Fibroblast of lung (primary cell): ENCODE measurements around the gene SEC23B. TPM values are rescaled to one million over a fixed set of nuclear protein-coding genes. Genes with fewer than 3 reads are reported as not detected.
"Not testable (repeated sequence)": the region's sequence is repeated elsewhere in the genome, so short reads cannot be mapped to it uniquely, and the experiment has no call there.

ENCODE experiments used
- DNase-seq, 2 donors: peaks; one replicate each; pipeline versions ENCODE4 v3.0.0 to v3.0.0-alpha.2; 2010; ENCODE audit warnings: low read depth in 2 of 2
- H2AFZ ChIP-seq: 2 replicates; pipeline ENCODE4 v1.5.1; 2012; ENCODE audit warnings: low read length, control low read depth, inconsistent platforms
- H3K27ac ChIP-seq: 2 replicates; pipeline ENCODE4 v1.5.1; 2011; ENCODE audit warnings: low read length, control low read depth; ENCODE audit not compliant: insufficient read depth
- H3K27me3 ChIP-seq: 2 replicates; pipeline ENCODE4 v1.5.1; 2011; ENCODE audit warnings: mild to moderate bottlenecking, low read length; ENCODE audit not compliant: control insufficient read depth, insufficient read depth
- H3K36me3 ChIP-seq: 2 replicates; pipeline ENCODE4 v1.5.1; 2011; ENCODE audit warnings: low read length; ENCODE audit not compliant: control insufficient read depth, insufficient read depth
- H3K4me1 ChIP-seq: 2 replicates; pipeline ENCODE4 v1.5.1; 2011; ENCODE audit warnings: low read length; ENCODE audit not compliant: control insufficient read depth, insufficient read depth; ENCODE audit errors: extremely low read depth
- H3K4me2 ChIP-seq: 2 replicates; pipeline ENCODE4 v1.5.1; 2011; ENCODE audit warnings: low read length, control low read depth; ENCODE audit not compliant: insufficient read depth; ENCODE audit errors: extremely low read depth
- H3K4me3 ChIP-seq, 4 experiments: fragments of 200-600 bp in 1 of 4; sonication (generic) in 1 of 4; replicated peaks in 1 of 4; 2 replicates each; pipeline ENCODE4 v1.5.1; 2011 to 2016; ENCODE audit warnings: low read length in 4 of 4, low read depth in 3 of 4, mild to moderate bottlenecking in 3 of 4, control low read depth in 2 of 4, inconsistent platforms in 1 of 4, mixed read lengths in 1 of 4; ENCODE audit not compliant: insufficient read depth in 1 of 4; ENCODE audit errors: control extremely low read depth in 1 of 4
- H3K79me2 ChIP-seq: 2 replicates; pipeline ENCODE4 v1.5.1; 2012; ENCODE audit warnings: mild to moderate bottlenecking, low read length, inconsistent platforms; ENCODE audit not compliant: control insufficient read depth, insufficient read depth
- H3K9ac ChIP-seq: 2 replicates; pipeline ENCODE4 v1.5.1; 2011; ENCODE audit warnings: mild to moderate bottlenecking, low read length, control low read depth; ENCODE audit not compliant: insufficient read depth
- H3K9me3 ChIP-seq: 2 replicates; pipeline ENCODE4 v1.5.1; 2012; ENCODE audit warnings: low read depth, low read length; ENCODE audit not compliant: control insufficient read depth, insufficient read depth
- H4K20me1 ChIP-seq: 2 replicates; pipeline ENCODE4 v1.5.1; 2011; ENCODE audit warnings: low read length; ENCODE audit not compliant: control insufficient read depth, insufficient read depth; ENCODE audit errors: extremely low read depth
- CTCF ChIP-seq, 2 donors: IDR thresholded peaks in 1 of 2; conservative IDR thresholded peaks in 1 of 2; 1 replicate in 1 of 2; 2 replicates in 1 of 2; pipeline ENCODE4 v1.5.1; 2011 to 2012; ENCODE audit warnings: low read length in 2 of 2, control low read depth in 1 of 2, inconsistent platforms in 1 of 2, low read depth in 1 of 2, mild to moderate bottlenecking in 1 of 2
- EZH2 ChIP-seq: IDR thresholded peaks from 2 replicates; pipeline ENCODE4 v1.5.1; 2012; ENCODE audit warnings: low read length, control low read depth, mild to moderate bottlenecking; ENCODE audit errors: missing control alignments
- polyA plus RNA-seq, 2 donors: library from polyadenylated mRNA; depleted of rRNA in 1 of 2; stranded (reverse) in 1 of 2; unstranded in 1 of 2; fragments of >200 nt; gene quantifications; 2 replicates each; pipeline ENCODE4 v1.2.1, GENCODE V29; 2011 to 2012; ENCODE audit warnings: missing spikeins in 1 of 2
- total RNA-seq: library from RNA; depleted of rRNA; stranded (reverse); fragments of >200 nt; gene quantifications from 2 replicates; pipeline ENCODE4 v1.2.1, GENCODE V29; 2014

SEC23B gene
- total and polyA plus RNA-seq, 2 donors (not counting 1 experiment from before 2014, with no cell fraction given) = 51.0 to 52.0 TPM

GRCh38 chr20:18496740-18497592 is 10.8 kb upstream of the SEC23B start, which contains the start of gene RBBP9:
RBBP9 (minus strand) TSS chr20:18497225; CDS start chr20:18497167, 58 bp downstream.
- Histone ChIP-seq H4K20me1 (no peaks in the 10 kb centered on the region), H3K27me3 (no peaks in the 10 kb centered on the region), H3K9me3 (no peaks in the 10 kb centered on the region), H3K4me2 (peak within 1 kb of the TSS; percentile 90), H3K36me3 (no peaks in the 10 kb centered on the region), H3K4me1 (peaks cover 3% of the 10 kb centered on the region), H2AFZ (peak within 1 kb of the TSS; percentile 94), H3K4me3 (peak within 1 kb of the TSS; percentile 56 to 96 (median 78)), H3K27ac (peak within 1 kb of the TSS; percentile 8), H3K79me2 (no peaks in the 10 kb centered on the region), H3K9ac (peak within 1 kb of the TSS; percentile 51)
- DNase-seq = peak; percentile 75 to 79
- TF ChIP-seq CTCF (conservative IDR thresholded peaks at IDR 0.05 in 1 of 2, IDR thresholded peaks at IDR 0.05 in 1 of 2; ENCODE audit: low read depth in 1 of 2, low read length in 2 of 2) (no peak), EZH2 (no peak)

- Histone ChIP-seq H3K36me3 (no peaks in the 10 kb centered on the region), H2AFZ (peak overlapping the region; percentile 37), H3K79me2 (no peaks in the 10 kb centered on the region), H3K4me2 (no peak overlapping the region), H3K4me3 (no peak overlapping the region), H4K20me1 (no peaks in the 10 kb centered on the region), H3K9ac (no peak overlapping the region), H3K4me1 (peaks cover 3% of the 10 kb centered on the region), H3K27me3 (no peaks in the 10 kb centered on the region), H3K9me3 (no peaks in the 10 kb centered on the region), H3K27ac (no peak overlapping the region)
- TF ChIP-seq EZH2 = no peak
- no peak for DNase-seq
These were observed 10.1 kb upstream of the SEC23B start for GRCh38 chr20:18497603-18498002.

- not testable (repeated sequence) for H3K4me3 ChIP-seq, H3K27ac ChIP-seq, H3K27me3 ChIP-seq, H3K36me3 ChIP-seq, H3K79me2 ChIP-seq, H3K9ac ChIP-seq, DNase-seq, H4K20me1 ChIP-seq, H3K9me3 ChIP-seq, H3K4me2 ChIP-seq, H2AFZ ChIP-seq, H3K4me1 ChIP-seq
These were observed 6.1 kb upstream of the SEC23B start for GRCh38 chr20:18501672-18502071.

GRCh38 chr20:18504479-18505060 is 3.2 kb upstream of the SEC23B start:
- Histone ChIP-seq H3K36me3 (no peaks in the 10 kb centered on the region), H3K4me3 (no peak overlapping the region), H2AFZ (peak overlapping the region; percentile 49), H3K9ac (no peak overlapping the region), H3K27me3 (no peaks in the 10 kb centered on the region), H3K4me1 (no peaks in the 10 kb centered on the region), H4K20me1 (no peaks in the 10 kb centered on the region), H3K4me2 (peak overlapping the region; percentile 46), H3K27ac (no peak overlapping the region), H3K79me2 (peaks cover 10% of the 10 kb centered on the region), H3K9me3 (no peaks in the 10 kb centered on the region)
- peak; percentile 13 to 27 for DNase-seq
- no peak for TF ChIP-seq CTCF (conservative IDR thresholded peaks at IDR 0.05 in 1 of 2, IDR thresholded peaks at IDR 0.05 in 1 of 2; ENCODE audit: low read depth in 1 of 2, low read length in 2 of 2)
- no peak for TF ChIP-seq EZH2
